Myocyte (in vitro differentiated cells): Measurements from ENCODE around the gene VRTN. TPM values are rescaled to one million over a fixed set of nuclear protein-coding genes. Genes with fewer than 3 reads are reported as not detected.
"Not testable (repeated sequence)": the region's sequence is repeated elsewhere in the genome, so short reads cannot be mapped to it uniquely, and the experiment has no call there.

ENCODE experiments used
- DNase-seq: peaks from one replicate; pipeline ENCODE4 v3.0.0-alpha.2; 2012; ENCODE audit warnings: low read depth
- total RNA-seq: library from RNA; depleted of rRNA; stranded (reverse); fragments of >200 nt; gene quantifications from 2 replicates; pipeline ENCODE4 v1.2.3, GENCODE V29; 2014

Gene VRTN
- total RNA-seq, 1 donor from 2014 or later, result not detected

- DNase-seq, result no peak
Measured at GRCh38 chr14:74348735-74349463, 628 bp downstream of the VRTN start.

GRCh38 chr14:74349757-74350156, 1.5 kb downstream of the VRTN start:
- DNase-seq, result no peak

- no peak for DNase-seq
Measured at GRCh38 chr14:74350211-74350927, 2.1 kb downstream of the VRTN start.

DNA sequence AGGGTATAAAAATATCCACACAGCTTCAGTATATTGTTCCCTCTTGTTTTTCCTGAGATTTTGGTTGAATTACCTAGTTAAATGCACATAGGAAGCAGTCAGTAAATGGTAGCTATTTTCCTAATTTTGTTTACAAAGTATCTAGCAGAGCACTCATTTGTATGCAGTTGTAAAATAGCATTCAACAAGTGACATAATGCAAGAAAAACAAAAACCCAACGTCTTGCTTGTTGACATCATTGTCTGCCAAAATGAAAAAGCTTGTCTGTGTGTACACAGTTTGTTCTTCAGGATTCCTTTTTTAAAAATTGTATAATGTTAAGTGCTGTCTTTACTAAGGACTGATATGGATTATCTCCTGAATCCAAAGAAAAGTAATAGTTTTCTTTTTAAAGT, 2.7 kb downstream of the VRTN start:
- no peak for DNase-seq

GRCh38 chr14:74356892-74357575, 8.8 kb downstream of the VRTN start:
- DNase-seq, result no peak

DNA sequence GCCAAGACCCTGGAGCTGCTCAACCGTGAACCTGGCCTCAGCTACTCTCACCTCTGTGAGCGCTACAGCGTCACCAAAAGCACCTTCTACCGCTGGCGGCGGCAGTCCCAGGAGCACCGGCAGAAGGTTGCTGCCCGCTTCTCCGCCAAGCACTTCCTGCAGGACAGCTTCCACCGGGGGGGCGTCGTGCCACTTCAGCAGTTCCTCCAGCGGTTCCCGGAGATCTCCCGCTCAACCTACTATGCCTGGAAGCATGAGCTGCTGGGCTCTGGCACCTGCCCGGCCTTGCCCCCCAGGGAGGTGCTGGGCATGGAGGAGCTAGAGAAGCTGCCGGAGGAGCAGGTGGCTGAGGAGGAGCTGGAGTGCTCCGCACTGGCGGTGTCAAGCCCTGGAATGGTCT, 9.3 kb downstream of the VRTN start:
- DNase-seq, result no peak

DNA sequence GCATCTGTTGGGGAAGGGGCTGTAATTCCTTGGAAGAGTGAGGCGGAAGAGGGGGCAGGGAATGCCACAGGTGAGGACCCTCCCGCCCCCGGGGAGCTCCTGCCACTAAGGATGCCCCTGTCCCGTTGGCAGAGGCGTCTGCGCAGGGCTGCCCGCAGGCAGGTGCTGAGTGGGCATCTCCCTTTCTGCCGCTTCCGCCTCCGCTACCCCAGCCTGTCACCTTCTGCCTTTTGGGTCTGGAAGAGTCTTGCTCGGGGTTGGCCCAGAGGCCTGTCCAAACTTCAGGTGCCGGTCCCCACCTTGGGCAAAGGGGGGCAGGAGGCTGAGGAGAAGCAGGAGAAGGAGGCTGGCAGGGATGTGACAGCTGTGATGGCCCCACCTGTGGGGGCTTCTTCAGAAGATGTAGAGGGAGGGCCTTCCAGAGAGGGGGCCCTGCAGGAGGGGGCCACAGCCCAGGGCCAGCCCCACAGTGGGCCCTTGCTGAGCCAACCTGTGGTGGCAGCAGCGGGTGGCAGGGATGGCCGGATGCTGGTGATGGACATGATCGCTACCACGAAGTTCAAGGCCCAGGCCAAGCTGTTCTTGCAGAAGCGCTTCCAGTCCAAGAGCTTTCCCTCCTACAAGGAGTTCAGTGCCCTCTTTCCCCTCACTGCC, 10.0 kb downstream of the VRTN start:
- DNase-seq, result no peak

GRCh38 chr14:74360163-74360562, 11.9 kb downstream of the VRTN start:
- DNase-seq, result no peak

- peak; percentile 81 for DNase-seq
Measured at GRCh38 chr14:74362361-74362915, 14.2 kb downstream of the VRTN start.

DNA sequence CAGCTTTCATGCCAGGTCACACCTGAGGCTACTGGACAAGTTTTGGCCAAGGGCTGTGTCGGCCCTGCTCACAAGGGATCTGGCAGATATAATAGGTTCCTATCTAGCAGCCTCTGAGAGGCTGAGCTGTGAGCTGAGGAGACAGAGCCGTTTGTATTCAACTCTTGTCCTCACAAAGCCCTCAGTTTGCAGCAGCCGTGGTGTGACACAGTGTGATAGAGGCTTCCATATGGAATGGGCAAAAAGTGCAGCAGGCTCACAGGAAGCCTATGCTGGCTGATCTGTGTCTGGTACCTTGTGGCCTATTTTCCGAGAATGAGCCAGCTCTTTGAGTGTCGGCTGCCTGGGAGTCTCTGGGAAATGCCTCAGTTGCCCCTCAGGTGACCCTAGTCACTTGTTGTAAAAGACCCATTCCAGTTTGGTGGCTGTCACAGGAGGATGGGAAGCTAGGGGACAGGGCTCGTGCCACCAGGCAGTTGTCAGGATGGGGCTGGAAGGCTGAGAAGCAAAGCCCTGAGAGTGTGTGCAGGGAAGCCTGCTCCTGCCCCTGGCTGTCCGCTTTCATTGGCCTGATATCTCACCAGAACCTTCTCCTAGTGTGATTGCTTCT, 16.1 kb downstream of the VRTN start:
- no peak for DNase-seq

- no peak for DNase-seq
Measured at GRCh38 chr14:74368026-74368425, 19.8 kb downstream of the VRTN start.

DNA sequence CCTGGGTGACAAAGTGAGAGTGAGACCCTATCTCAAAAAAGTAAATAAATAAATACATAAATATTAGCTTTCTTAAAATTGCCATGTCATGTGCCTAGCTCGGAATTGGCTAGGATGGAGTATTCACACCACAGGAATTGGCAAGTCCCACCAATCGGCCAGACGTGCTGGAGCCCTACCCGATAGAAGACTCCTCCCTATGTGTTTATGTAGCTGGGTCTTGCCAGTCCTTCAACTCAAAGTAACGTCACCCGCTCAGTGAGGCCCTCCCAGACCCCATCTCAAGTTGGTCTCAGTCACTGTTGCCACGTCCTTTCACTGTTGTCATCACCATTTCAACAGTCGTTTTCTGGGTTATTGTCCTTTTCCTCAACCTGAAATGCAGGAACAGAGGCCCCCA, 20.2 kb downstream of the VRTN start:
- DNase-seq, result no peak

DNA sequence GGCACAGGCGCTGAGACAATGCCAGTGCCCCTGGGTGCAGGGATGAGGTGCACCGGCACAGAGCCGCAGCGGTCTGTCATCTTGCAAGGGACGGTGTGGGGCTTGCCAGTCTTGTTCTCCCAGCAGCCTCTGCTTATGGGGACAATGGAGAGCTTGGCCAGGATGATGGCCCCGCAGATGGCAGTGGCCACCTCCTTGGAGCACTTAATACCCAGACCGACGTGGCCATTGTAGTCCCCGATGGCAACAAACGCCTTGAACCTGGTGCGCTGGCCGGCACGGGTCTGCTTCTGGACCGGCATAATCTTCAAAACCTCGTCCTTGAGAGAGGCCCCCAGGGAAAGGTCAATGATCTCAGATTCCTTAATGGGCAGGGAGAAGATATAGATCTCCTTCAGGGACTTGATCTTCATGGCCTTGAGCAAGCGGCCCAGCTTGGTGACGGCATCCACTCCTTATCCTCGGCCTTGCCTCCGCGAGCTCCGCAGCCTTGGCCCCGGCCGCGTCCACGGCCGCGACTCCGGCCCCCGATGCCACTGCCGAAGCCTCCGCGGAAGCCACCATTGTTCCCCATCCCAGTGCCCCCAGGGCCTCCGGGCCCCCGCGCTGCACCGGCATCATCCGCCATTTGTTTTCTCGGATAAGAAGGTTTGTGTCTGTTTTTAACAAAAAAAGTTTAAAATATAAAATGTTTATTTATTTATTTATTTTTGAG, 29.9 kb downstream of the VRTN start:
- no peak for DNase-seq

DNA sequence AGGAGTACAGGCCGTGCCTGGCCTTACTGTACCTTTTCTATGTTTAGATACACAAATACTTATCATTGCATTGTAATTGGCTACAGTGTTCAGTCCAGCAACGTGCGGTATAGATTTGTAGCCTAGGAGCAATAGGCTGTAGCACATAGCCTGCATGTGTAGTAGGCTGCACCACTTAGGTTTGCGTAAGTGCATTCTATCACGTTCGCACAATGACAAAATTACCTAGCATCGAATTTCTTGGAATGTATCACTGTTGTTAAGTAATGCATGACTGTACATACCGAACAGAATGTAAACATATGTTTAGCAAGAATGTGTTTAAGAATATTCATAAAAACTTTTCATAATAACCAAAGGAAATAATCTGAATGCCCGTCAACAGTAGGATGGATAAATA, 31.9 kb downstream of the VRTN start:
- DNase-seq, result no peak

GRCh38 chr14:74380845-74381244, 32.6 kb downstream of the VRTN start:
- no peak for DNase-seq

DNA sequence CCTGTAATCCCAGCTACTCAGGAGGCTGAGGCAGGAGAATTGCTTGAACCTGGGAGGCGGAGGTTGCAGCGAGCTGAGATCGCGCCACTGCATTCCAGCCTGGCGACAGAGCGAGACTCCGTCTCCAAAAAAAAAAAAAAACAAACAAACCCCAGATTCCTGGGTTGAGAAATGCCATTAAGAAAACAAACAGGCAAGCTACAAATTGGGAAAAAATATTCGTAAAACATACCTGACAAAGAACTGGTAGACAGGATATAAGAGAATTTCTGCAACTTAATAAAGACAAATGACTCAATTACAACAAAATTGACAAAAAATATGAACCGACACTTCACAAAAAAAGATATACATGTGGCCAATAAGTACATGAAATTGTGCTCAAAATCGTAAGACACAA, 33.3 kb downstream of the VRTN start:
- DNase-seq, result not testable (repeated sequence)

DNA sequence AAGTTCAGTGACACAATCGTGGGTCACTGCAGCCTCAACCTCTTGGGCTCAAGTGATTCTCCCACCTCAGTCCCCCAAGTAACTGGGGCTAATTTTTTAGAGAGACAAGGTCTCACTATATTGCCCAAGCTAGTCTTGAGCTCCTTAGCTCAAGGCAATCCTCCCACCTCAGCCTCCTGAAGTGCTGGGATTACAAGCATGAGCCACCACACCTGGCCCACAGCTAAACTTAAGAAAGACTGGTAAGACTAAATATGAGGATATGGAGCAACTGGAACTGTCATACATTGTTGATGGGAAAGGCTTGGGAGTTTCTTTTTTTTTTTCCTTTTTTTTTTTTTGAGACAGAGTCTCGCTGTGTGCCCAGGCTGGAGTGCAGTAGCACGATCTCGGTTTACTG, 34.0 kb downstream of the VRTN start:
- no peak for DNase-seq

DNA sequence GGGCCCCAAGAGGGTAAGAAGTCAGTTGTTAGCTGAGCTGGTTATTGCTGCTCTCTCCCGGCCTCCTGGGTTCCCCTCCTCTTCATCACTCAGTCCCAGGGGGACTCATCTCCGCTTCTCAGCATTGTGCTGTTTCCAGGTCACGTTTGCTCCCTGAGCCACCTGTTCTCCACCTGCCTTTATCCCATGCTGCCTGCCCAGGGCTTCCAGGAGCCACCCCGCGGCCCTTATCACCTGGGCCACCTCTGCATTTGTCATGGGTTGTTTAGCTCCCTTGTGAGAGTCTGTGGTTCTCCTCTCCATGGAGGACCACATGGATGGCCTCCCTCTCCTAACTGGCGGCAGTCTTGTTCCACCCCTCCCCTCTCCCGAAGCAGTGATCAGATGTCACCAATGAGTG, 41.7 kb downstream of the VRTN start:
- DNase-seq, result no peak

GRCh38 chr14:74390505-74390904, 42.2 kb downstream of the VRTN start:
- not testable (repeated sequence) for DNase-seq

DNA sequence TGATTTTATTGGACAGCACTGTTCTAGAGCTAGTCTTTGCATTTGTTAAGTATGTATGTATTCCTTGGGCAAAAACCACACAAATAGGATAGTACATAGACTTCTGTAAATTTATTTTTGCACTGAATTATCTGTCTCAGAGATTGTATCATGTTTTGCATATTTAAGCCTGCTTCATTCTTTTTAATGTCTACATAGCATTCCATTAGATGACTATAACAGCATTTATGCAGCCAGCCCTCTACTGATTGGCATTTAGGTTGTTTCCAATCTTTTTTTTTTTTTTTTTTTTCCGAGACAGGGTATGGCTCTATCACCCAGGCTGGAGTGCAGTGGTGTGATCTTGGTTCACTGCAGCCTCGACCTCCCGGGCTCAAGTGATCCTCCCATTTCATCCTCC, 43.2 kb downstream of the VRTN start:
- no peak for DNase-seq
